ES-I3 (cell line): ENCODE data around the gene ZMYND8.

Experiments
- H3K36me3 ChIP-seq: 2 replicates; pipeline ENCODE4 v1.6.1; 2013; ENCODE audit warnings: mild to moderate bottlenecking, low read length, control low read depth, moderate library complexity; ENCODE audit not compliant: insufficient read depth
- H3K4me1 ChIP-seq: 2 replicates; pipeline ENCODE4 v1.6.1; 2013; ENCODE audit warnings: mild to moderate bottlenecking, control low read depth, low read length; ENCODE audit not compliant: insufficient read depth
- H3K9ac ChIP-seq: 2 replicates; pipeline ENCODE4 v1.6.1; 2013; ENCODE audit warnings: low read depth, mild to moderate bottlenecking, low read length, moderate library complexity
- H3K9me3 ChIP-seq: 2 replicates; pipeline ENCODE4 v1.6.1; 2013; ENCODE audit warnings: mild to moderate bottlenecking, low read length, moderate library complexity; ENCODE audit not compliant: control insufficient read depth, insufficient read depth

The ZMYND8 gene

DNA sequence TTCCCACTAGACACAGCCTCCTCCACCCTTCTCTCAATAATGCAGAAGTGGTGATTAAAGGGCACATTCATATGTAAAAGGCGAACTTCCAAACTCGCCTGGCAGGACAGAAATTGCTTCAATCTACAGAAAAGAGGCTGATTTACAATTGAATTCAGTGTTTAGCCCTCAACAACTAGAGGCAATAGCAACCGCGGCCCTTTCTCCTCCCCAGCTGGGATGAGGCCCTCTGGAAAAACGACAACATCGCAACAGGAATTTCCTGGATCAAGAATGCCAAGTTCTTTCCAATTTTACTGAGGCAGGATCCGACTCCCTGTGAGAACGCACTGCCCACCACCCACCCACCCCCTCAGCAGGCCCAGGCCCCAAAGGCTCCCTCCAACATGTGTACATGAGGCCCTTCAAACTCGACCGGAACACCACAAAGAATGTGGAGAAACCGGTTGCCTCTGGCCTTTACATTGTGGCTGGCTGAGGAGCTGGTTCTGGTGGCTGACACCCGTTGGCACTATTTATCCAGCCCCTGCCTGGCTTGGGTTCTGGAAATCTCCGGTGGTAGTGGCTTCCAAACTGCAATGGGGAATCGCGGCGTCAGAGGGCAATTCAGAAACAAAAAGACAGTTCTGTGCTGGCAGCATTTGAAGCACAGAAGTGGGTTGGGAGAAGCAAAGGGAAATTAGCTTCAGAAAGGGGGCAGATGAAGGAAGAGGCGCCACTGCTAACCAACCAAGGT, 36.8 kb downstream of the ZMYND8 start:
- Histone ChIP-seq H3K36me3 (no peaks in the 10 kb centered on the region), H3K9ac (peak overlapping the region; percentile 78), H3K9me3 (no peaks in the 10 kb centered on the region), H3K4me1 (peaks cover 62% of the 10 kb centered on the region)

DNA sequence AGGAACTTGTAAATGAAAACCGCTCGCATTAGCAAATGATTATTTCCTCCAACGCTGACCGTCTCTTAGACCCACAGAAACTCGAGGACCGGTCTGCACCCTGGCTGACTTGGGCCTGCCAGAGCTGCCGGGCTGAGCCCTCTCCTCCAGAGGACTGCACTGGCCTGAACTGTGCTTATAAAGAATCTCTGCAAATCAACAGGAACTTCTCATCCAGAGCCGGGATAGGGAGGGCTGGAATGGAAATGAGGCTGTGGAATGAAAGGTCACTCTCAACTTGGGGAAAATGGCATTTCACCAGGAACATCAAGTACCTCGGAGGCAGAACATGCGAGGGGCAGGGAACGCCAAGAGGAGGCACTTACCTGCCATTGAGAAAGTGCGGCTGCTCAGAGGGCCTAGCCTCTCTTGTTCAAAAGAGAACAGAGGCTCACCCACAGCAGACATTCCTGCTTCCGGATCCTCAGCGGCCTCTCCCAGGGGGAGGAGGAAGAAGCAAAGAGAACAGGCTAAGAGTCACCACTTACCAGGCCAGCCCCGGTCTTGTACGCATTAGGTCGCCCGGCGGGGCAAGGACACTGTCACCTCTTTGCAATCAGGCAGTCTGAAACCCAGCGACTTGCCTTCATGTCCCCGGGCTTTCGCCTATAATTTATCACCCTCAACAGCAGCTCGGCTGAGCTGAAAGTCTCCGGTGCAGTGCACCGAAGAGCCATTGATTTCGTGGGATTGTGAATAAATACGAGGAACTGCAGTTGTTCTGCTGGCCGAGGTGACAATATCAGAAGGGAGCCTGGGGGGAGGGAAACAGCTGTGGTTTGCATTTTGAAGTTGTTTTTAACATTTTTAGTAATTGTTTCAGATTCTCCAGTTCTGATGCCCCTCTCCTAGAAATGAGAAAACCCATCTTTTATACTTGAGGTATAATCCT, 37.6 kb downstream of the ZMYND8 start:
- no peaks in the 10 kb centered on the region for H3K9me3 ChIP-seq
- H3K9ac ChIP-seq: peak overlapping the region; percentile 78
- H3K36me3 ChIP-seq: no peaks in the 10 kb centered on the region
- peaks cover 67% of the 10 kb centered on the region for H3K4me1 ChIP-seq

DNA sequence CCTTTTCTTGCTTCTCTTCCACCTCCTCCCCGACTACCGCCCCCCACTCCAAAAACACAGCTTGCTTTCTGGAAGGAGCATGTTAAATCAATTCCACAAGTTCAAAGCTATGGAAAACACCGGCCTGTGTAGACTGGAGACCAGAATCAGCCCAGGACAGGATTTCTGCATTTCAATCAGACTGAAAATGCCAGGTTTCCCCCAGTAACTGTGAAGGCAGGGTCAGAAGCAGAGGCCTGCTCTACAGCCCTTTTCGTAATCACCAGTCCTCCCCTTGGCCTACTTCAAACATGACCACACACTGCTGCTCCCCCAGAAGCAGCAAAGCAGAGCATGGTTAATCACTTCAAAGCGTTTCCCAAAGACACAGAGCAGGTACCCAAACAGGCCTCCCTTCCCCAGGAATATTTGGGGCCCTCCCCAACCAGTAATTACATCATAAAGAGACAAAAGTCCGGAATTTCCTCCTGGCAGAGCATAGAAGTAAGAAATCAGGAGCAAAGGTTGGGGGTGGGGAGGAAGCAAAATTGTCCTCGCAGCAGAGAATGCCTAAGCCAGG, 38.4 kb downstream of the ZMYND8 start:
- H3K9me3 ChIP-seq: no peaks in the 10 kb centered on the region
- peak overlapping the region; percentile 78 for H3K9ac ChIP-seq
- peaks cover 60% of the 10 kb centered on the region for H3K4me1 ChIP-seq
- no peaks in the 10 kb centered on the region for H3K36me3 ChIP-seq

DNA sequence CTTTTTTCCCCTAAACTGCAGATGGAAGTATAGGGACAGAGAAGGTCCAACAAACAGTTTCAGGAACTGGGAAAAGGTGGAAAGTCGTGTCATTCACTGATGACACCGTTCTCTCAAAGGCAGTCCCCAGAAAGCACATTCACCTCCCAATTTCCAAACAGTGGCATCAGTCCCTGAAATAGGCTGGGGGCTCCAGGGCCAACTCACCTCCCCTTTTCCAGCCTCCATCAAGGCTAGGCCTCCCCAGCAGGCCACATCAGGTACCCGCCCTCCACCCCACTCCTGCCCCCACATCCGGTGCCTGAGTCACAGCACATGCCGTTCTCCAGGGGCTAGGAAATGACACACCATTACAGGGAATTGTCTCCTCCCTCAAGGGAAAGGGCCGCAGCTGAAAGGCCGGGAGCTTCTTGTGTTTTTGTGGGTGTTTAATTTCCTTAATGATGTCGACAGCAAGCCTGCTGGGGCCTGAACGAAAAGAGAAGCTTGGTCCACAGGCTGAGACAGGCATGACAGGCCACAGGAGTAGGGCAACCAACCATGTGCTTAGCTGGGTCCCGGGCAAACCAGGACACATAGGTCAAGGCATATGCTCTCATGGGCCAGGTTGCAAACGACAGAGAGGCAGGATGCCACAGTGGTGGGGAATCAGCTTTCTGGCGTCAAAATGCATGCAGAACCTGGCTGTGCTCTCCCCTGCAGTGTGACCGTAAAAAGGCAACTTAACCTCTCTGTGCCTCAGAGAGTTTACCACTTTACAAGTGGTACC, 39.2 kb downstream of the ZMYND8 start:
- Histone ChIP-seq H3K9me3 (no peaks in the 10 kb centered on the region), H3K36me3 (no peaks in the 10 kb centered on the region), H3K9ac (peak overlapping the region; percentile 78), H3K4me1 (peaks cover 60% of the 10 kb centered on the region)

DNA sequence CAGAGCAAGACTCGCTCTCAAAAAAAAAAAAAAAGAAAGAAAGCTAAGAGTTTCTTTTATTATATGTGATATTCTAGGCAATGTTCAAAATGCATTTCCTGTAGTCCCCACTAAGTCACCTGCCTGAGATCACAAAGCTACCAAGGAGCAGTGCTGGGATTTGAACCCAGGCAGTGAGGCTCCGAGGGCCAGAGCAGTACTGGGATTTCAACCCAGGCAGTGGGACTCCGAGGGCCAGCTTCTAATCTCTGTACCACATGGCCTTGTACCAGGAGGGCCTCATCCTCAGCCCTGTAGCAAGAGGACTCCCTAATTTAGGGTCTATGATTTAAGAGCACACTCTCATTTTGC, 39.7 kb downstream of the ZMYND8 start:
- Histone ChIP-seq H3K4me1 (peaks cover 60% of the 10 kb centered on the region), H3K9me3 (no peaks in the 10 kb centered on the region), H3K9ac (peak overlapping the region; percentile 0; the same call in 1 of the 2 replicates), H3K36me3 (no peaks in the 10 kb centered on the region)

DNA sequence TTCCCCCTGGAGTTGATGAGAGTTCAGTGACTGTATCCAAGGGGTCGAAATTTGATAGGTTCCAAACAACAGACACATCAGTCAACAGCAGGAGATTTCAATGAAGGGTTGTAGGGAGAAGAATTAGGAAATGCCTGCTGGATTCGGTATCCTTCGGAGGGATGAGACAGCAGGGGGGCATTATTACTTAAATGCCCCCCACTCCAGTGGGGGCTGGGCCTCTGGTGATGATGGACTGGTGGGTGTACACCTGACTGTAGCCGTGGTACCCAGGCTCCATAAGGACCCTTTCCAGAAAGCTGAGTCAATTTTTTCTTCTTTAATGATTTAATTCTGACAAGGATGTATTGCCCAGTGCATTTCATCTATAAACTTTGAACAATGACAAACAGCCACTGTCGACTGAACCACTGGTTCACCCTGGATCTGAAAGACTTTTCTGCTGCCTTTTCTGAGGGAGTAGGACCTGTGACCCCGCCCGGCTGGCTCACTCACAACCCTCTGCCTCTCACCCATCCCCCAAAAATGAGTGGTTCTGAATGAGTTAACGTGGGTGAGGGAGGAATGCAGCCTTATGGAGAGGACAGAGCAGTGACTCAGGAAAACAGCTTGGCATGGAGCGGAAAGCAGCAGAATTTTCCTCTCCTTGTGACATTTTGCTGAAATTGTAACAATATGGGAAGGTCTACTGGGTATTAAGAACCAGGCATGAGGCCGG, 41.0 kb downstream of the ZMYND8 start:
- no peak overlapping the region for H3K9ac ChIP-seq
- H3K9me3 ChIP-seq: no peaks in the 10 kb centered on the region
- no peaks in the 10 kb centered on the region; the same call in 1 of the 2 replicates for H3K36me3 ChIP-seq
- H3K4me1 ChIP-seq: peaks cover 56% of the 10 kb centered on the region

DNA sequence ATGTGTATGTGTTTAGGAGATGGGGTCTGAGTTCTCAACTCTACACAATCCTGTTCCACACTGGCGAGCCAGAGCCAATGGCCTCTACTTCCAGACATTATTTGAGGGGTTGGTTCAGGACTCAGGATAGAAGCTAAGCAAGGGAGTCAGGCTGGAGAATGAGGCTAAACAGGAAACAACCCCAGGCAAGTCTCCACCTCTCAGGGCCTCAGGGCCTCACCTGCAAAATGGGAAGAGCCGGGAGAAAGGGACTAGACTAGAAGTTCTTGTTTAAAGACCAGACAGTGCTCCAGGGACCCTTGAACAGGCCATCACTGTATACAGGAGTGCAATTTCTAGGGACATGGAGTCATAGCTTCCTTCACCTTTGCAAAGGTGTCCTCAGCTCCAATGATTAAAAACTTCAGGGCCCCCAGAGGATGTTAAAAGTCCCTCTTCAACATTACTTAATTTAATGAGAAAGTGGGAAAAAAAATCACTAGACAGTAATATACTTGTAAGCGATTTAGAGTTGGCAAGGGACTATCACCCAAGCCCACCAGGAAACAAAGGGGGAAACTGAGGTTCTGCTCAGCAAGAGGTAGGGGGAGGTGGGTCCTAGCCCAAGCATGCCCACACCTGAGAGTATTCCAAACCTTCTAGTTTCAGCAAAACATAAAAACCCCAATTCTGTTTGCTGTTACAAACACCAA, 41.7 kb downstream of the ZMYND8 start:
- H3K9ac ChIP-seq: no peak overlapping the region
- peaks cover 3% of the 10 kb centered on the region for H3K36me3 ChIP-seq
- peaks cover 50% of the 10 kb centered on the region for H3K4me1 ChIP-seq
- H3K9me3 ChIP-seq: no peaks in the 10 kb centered on the region

DNA sequence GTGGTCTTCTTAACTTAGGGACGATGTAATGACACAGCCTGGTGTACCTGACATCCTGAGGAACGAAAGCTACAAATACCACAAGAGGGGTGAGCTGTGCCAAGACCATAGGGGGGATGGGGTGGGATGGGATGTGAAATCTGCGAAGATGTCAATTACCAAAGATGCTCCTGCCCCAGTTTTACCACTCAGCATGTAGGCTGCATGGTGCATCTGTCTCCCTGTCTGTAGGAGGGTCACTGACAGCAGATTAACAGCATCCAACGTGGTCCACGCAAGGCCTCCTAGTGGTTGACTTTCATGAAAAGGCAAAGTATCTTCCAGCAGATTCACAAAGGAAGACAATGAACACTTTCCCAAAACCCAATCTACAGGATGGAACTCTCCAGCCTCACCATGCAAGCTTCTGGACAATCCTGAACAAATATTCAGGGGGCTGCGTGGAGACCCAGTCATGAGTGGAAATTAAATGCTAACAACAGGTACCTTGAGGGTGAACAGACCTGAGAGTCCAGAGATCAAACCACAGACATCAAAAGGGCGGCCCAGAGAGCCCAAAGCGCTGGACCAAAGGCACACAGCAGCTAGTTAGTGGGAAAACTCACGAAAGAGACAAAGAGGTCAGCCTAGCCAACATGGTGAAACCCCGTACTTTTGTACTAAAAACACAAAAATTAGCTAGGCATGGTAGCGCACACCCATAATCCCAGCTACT, 44.4 kb downstream of the ZMYND8 start:
- peaks cover 15% of the 10 kb centered on the region for H3K36me3 ChIP-seq

DNA sequence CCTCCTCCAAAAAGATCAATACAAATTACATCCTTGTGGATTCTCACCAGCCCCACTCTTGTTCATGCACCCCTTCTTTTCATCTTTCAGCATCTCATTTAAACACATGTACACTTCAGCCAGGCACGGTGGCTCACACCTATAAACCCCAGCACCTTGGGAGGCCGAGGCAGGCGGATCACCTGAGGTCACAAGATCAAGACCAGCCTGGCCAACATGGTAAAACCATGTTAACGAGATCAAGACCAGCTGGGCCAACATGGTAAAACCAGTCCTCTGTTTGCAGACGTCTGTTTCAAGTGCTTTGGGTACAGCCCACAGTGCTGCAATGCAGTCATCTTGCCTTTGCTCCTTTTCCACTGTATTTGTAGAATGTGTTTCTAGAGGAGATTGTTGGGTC, 45.3 kb downstream of the ZMYND8 start:
- peaks cover 26% of the 10 kb centered on the region for H3K4me1 ChIP-seq
- peaks cover 21% of the 10 kb centered on the region for H3K36me3 ChIP-seq
- no peaks in the 10 kb centered on the region for H3K9me3 ChIP-seq
- H3K9ac ChIP-seq: no peak overlapping the region

More for the DNA sequence above, 44.4 kb downstream of the ZMYND8 start:
- Histone ChIP-seq H3K9me3 (no peaks in the 10 kb centered on the region), H3K9ac (no peak overlapping the region), H3K4me1 (peaks cover 33% of the 10 kb centered on the region)

DNA sequence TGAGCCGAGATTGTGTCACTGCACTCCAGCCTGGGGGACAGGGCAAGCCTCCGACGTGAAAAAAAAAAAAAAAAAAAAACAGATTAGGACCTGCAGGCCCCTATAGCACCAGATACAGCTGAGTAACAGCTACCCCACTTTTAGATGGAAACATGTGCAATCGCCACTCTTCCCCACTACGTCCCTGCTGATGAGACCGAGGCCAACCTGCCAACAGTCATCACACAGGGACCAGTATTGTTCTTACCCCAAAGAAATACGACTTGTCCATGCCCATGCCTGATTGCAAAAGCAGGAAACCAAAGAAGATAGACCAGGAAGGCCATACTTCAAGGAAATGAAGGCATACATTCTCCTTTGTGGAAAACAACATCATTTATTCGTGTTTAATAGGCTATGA, 45.8 kb downstream of the ZMYND8 start:
- peaks cover 22% of the 10 kb centered on the region for H3K4me1 ChIP-seq
- H3K36me3 ChIP-seq: peaks cover 26% of the 10 kb centered on the region
- no peak overlapping the region for H3K9ac ChIP-seq
- H3K9me3 ChIP-seq: no peaks in the 10 kb centered on the region

DNA sequence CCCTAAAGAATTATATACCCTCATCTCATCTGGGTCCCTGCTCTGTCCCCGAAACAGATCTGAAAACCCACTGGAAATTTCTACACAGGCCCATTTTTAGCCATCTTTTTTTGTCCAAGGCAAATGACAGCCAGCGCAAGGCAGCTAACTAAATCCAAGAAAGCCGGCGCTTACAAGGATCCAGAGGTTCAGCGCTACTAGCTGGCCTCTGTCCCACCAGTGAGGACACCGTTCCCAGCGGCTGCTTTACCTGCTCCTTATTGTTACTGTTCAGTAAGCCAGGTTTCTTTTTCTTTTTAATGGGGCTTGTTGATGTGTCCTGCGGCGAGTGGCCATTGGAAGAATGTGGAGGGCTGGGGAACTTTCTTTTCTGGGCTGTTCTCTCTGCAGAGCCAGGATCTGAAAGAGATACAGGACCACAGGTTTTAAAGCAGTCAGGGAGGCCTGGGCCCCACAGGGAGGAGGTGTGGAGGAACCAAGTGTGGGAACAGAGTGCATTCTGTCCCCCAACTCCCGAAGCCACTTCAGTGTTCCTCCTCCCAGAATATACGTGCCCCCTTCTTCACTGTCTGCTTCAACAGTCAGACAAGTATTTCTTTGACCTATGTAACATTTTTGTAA, 46.6 kb downstream of the ZMYND8 start:
- peaks cover 14% of the 10 kb centered on the region for H3K4me1 ChIP-seq
- H3K9ac ChIP-seq: no peak overlapping the region
- H3K36me3 ChIP-seq: peaks cover 29% of the 10 kb centered on the region
- H3K9me3 ChIP-seq: no peaks in the 10 kb centered on the region

DNA sequence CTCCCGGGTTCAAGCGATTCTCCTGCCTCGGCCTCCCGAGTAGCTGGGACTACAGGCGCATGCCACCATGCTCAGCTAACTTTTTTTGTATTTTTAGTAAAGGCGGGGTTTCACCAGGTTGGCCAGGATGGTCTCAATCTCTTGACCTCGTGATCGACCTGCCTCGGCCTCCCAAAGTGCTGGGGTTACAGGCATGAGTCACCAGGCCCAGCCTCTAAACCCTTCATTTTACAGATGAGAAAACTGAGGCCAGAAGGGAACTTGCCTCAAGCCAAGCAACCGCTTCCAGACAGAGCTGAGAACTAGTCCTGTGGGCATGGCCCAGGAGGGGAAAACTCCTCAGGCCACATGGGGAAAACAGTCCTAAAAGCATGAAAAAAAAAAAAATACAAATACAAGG, 47.1 kb downstream of the ZMYND8 start:
- H3K9ac ChIP-seq: no peak overlapping the region
- H3K4me1 ChIP-seq: peaks cover 10% of the 10 kb centered on the region
- peaks cover 29% of the 10 kb centered on the region for H3K36me3 ChIP-seq
- H3K9me3 ChIP-seq: no peaks in the 10 kb centered on the region
